ENCODE results near the gene PRR16. TPM values are rescaled to one million over a fixed set of nuclear protein-coding genes. Genes with fewer than 3 reads are reported as not detected.

The PRR16 gene
- total RNA-seq, 1 donor from 2014 or later = not detected

DNA sequence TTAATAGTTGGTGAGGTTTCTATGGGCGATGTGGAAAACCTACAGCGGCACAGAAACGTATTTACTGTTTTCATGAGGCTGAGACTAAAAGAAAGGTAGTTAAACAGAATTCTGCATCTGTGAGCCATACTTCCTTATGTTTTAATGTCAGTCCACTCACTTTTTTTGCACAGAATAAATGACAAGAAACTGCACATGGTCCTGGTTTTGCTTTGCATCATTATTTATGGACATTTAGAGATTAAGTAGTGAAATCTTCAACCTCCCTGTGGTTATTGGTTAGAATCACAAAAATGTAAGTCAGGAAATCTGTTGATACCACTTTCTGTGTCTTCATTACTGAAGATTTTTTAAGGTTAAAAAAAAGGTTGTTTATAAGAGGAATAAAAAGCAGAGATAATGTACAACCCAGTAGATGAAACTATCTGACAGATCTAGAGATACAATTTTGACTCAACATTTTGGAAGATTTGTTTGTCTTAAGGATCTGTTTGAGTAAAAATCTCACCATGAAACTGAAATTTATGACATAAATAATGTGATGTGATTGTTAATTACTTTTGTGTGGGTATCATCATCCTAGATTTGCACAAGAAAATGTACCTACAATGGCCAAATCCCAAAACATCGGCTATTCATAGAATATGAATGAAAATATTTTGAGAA is 2.4 kb downstream of the PRR16 start:
- H3K4me3 Mint-ChIP-seq = no peak overlapping the region
- peaks cover 52% of the 10 kb centered on the region for H3K27me3 Mint-ChIP-seq (ENCODE audit: insufficient read depth)
- no peaks in the 10 kb centered on the region for H3K4me1 Mint-ChIP-seq (ENCODE audit: low read depth)
- H3K9me3 Mint-ChIP-seq = no peaks in the 10 kb centered on the region
- DNase-seq (ENCODE audit: low spot score) = no peak
- no peak overlapping the region for H3K27ac Mint-ChIP-seq
- H3K36me3 Mint-ChIP-seq (ENCODE audit: low read depth) = no peaks in the 10 kb centered on the region
- intact Hi-C loops (cut with micrococcal nuclease) = loop anchor here (10.0 kb wide), 1 partner anchor 1482 kb away; the partner anchor contains the start of gene DTWD2

DNA sequence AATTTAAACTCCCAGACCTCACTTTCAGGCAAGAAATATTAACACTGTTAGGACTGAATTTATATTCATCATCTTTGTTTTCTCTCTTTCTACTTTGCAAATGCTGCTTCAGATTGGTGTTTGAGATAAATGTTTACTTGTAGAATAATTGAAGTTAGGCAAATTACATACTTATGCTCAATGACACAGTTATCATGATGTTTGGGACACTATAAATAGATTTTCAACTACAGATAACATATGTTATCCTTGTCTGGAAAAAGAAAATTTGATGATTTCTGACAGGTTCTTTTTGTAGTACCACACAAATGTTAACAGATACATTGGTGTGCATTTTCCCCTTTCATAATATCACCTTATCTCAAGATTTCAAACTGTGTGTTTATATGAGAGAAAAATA is 7.9 kb downstream of the PRR16 start:
- no peak overlapping the region for H3K4me3 Mint-ChIP-seq
- no peaks in the 10 kb centered on the region for H3K36me3 Mint-ChIP-seq (ENCODE audit: low read depth)
- no peaks in the 10 kb centered on the region for H3K9me3 Mint-ChIP-seq
- intact Hi-C loops (cut with micrococcal nuclease) = no loop called here
- no peaks in the 10 kb centered on the region for H3K4me1 Mint-ChIP-seq (ENCODE audit: low read depth)
- no peak for DNase-seq (ENCODE audit: low spot score)
- H3K27me3 Mint-ChIP-seq (ENCODE audit: insufficient read depth) = peaks cover 12% of the 10 kb centered on the region
- no peak overlapping the region for H3K27ac Mint-ChIP-seq

DNA sequence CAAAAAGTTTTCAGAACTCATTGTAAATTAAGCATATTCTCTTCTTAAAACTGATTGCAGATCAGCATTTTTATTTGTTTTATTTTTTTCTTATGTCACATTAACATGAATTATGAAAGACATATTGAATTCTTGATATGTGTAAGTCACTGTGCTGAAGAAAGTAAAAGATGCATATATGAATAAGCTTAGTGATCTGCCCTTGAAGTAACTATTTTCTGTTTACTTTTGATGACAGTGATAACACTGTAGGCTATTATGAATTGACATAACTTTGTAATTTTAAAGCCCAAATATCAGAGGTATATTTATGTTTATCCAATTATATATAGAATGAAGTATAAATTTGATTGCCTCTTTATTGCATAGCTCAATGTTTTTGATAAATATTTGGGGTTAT is 8.8 kb downstream of the PRR16 start:
- Mint-ChIP-seq H3K27me3 (ENCODE audit: insufficient read depth) (peaks cover 9% of the 10 kb centered on the region), H3K27ac (no peak overlapping the region), H3K36me3 (ENCODE audit: low read depth) (no peaks in the 10 kb centered on the region), H3K4me1 (ENCODE audit: low read depth) (no peaks in the 10 kb centered on the region), H3K4me3 (no peak overlapping the region), H3K9me3 (no peaks in the 10 kb centered on the region)
- intact Hi-C loops (cut with micrococcal nuclease) = no loop called here
- no peak for DNase-seq (ENCODE audit: low spot score)

DNA sequence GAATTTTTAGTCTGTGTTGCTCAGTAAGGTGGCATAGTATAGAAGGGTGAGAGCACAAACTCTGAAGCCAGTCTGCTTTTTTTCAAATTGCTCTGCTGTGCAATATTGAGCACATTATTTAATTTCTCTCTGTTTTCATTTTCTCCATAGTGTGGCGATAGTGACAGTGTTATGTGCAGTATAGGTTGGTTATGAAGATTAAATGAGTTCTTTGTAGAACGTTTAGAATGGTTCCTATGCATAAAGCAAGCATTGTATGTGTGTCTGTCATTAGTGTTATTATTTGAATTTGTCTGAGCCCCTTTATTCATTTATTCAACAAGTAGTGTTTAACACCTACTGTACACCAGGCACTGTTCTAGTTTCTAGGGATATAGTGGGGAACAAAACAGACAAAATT is 9.2 kb downstream of the PRR16 start:
- no peak overlapping the region for H3K4me3 Mint-ChIP-seq

DNA sequence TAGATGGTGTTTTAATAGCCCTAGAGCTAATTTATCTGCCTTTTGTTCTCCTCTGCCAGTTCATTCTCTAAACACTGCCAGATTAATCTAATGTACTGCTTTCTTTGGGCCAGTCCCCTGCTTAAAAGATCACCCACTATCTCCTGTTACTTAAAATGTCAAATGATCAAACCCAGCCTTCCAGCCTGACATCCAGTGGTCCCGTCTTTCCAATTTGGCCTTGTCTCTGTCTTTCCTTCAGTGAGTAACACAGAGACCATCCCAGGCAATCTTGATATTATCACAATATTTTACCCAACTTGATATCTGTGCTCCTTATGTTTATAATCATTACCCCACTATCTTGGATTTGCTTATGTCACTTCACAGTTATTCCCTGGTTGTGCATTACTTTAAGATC is 12.0 kb downstream of the PRR16 start:
- no peaks in the 10 kb centered on the region for H3K9me3 Mint-ChIP-seq
- intact Hi-C loops (cut with micrococcal nuclease) = no loop called here
- H3K27me3 Mint-ChIP-seq (ENCODE audit: insufficient read depth) = no peaks in the 10 kb centered on the region
- H3K27ac Mint-ChIP-seq = no peak overlapping the region
- H3K36me3 Mint-ChIP-seq (ENCODE audit: low read depth) = no peaks in the 10 kb centered on the region
- no peak for DNase-seq (ENCODE audit: low spot score)
- H3K4me3 Mint-ChIP-seq = no peak overlapping the region
- no peaks in the 10 kb centered on the region for H3K4me1 Mint-ChIP-seq (ENCODE audit: low read depth)

More for the DNA sequence above, 9.2 kb downstream of the PRR16 start:
- Mint-ChIP-seq H3K36me3 (ENCODE audit: low read depth) (no peaks in the 10 kb centered on the region), H3K9me3 (no peaks in the 10 kb centered on the region), H3K27me3 (ENCODE audit: insufficient read depth) (peaks cover 5% of the 10 kb centered on the region), H3K4me1 (ENCODE audit: low read depth) (no peaks in the 10 kb centered on the region), H3K27ac (no peak overlapping the region)
- intact Hi-C loops (cut with micrococcal nuclease) = no loop called here
- DNase-seq (ENCODE audit: low spot score) = no peak

DNA sequence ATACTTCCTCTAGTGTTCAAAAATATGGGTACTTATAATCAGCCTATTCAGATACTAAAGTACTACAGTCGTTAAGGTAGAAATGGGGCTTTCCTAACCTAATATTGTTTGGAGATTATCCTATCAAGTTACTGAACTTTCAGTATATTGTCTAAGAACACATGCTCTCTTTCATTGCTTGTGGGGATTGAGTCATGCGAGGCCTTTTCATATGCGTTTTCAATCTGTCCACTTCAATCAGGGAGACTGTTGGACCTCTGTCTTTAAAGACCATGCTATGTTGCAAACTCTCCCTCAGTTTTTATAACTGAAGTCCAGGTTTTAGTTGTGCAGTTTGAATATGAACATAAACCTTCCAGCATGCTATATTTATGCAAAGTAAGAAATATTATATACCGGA is 15.0 kb downstream of the PRR16 start:
- no peak for DNase-seq (ENCODE audit: low spot score)
- intact Hi-C loops (cut with micrococcal nuclease) = no loop called here
- no peaks in the 10 kb centered on the region for H3K4me1 Mint-ChIP-seq (ENCODE audit: low read depth)
- H3K27me3 Mint-ChIP-seq (ENCODE audit: insufficient read depth) = no peaks in the 10 kb centered on the region
- no peaks in the 10 kb centered on the region for H3K9me3 Mint-ChIP-seq
- H3K4me3 Mint-ChIP-seq = no peak overlapping the region
- H3K36me3 Mint-ChIP-seq (ENCODE audit: low read depth) = no peaks in the 10 kb centered on the region
- no peak overlapping the region for H3K27ac Mint-ChIP-seq

DNA sequence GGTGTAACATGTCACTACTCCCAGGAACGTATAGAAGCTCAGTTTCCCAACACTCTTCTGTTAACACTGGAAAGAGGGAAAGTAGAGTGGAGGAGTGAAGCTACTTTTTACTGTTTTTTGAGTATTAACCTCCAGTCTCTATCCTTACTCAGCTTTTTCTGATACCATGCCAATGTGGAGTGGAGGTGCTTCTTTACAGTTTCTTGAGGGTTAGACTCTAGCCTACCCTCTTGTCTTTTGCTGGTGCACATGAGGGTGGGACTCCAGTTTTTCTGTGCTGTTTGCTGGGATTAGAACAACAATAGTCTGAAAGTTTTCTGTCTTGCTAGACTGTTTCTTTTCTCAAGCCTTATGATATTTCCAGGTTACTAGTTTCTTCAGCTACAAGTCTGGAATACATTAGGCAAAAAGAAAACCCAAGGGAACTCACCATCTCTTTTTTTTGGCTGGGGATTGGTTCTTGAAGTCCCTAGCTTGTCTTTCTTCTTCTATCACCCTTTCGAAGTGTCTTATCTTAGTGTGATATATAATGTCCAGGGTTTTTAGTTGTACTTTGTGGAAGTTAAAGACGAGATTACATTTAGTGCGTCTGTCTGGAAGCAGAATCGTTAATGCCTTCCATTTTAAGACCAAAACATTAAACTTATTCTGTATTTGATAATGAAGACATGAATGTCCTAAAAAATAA is 35.9 kb downstream of the PRR16 start:
- Mint-ChIP-seq H3K27me3 (ENCODE audit: insufficient read depth) (no peaks in the 10 kb centered on the region), H3K27ac (no peak overlapping the region), H3K4me1 (ENCODE audit: low read depth) (no peaks in the 10 kb centered on the region), H3K4me3 (no peak overlapping the region), H3K9me3 (peaks cover 4% of the 10 kb centered on the region), H3K36me3 (ENCODE audit: low read depth) (no peaks in the 10 kb centered on the region)
- intact Hi-C loops (cut with micrococcal nuclease) = no loop called here
- DNase-seq (ENCODE audit: low spot score) = no peak

DNA sequence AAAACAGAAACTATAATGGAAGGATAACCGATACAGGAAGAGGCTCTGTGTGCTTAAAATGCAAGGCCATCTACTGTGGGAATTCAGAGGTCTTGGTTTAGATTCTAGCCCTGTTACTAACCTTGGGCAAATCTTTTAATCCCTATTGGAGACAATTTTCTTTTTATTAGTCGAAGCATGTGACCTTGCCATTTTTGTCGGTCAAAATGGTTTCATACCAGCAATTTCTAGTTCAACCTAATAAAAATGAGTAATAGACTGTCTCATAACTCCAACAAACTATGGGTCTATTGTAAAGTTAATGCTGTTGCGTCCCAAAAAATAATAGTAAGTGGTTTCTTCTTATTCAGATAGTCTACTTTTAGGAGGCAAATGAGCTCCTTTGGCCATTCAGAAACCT is 38.4 kb downstream of the PRR16 start:
- no peaks in the 10 kb centered on the region for H3K27me3 Mint-ChIP-seq (ENCODE audit: insufficient read depth)
- H3K4me3 Mint-ChIP-seq = no peak overlapping the region
- DNase-seq (ENCODE audit: low spot score) = no peak
- intact Hi-C loops (cut with micrococcal nuclease) = no loop called here
- H3K27ac Mint-ChIP-seq = no peak overlapping the region
- no peaks in the 10 kb centered on the region for H3K4me1 Mint-ChIP-seq (ENCODE audit: low read depth)
- no peaks in the 10 kb centered on the region for H3K36me3 Mint-ChIP-seq (ENCODE audit: low read depth)
- H3K9me3 Mint-ChIP-seq = peaks cover 4% of the 10 kb centered on the region

DNA sequence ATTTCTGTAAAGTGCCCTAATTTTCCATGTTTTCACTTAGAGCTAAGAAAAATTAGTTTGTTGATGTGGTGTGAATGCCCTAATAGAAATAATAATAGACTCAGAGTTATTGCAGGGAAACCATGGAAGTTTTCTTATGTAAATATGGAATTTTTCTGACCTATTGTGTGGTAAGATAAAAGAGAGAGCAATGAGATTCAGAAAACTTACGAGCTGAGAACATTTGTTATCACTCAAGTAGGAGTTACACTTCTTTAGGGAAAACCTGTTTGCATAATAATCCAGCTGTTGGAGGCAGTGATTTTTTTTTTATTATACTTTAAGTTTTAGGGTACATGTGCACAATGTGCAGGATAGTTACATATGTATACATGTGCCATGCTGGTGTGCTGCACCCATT is 39.2 kb downstream of the PRR16 start:
- intact Hi-C loops (cut with micrococcal nuclease) = no loop called here
- H3K9me3 Mint-ChIP-seq = peaks cover 4% of the 10 kb centered on the region
- H3K27ac Mint-ChIP-seq = no peak overlapping the region
- H3K4me3 Mint-ChIP-seq = no peak overlapping the region
- DNase-seq (ENCODE audit: low spot score) = no peak
- no peaks in the 10 kb centered on the region for H3K4me1 Mint-ChIP-seq (ENCODE audit: low read depth)
- H3K36me3 Mint-ChIP-seq (ENCODE audit: low read depth) = no peaks in the 10 kb centered on the region
- no peaks in the 10 kb centered on the region for H3K27me3 Mint-ChIP-seq (ENCODE audit: insufficient read depth)

DNA sequence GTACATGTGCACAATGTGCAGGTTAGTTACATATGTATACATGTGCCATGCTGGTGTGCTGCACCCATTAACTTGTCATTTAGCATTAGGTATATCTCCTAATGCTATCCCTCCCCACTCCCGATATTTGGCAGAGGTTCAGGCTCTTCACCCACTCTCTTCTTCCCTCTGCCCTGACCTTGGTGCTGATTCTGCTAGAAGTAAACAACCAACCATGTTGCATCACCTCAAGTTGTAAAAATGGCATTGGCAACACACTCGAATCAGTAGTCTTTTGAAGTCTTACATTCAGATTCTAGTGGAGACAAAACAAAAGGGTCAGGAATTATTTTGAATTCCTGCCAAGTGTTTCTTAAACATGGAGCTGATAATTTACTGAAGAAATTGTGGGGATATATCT is 40.0 kb downstream of the PRR16 start:
- intact Hi-C loops (cut with micrococcal nuclease) = no loop called here
- no peaks in the 10 kb centered on the region for H3K27me3 Mint-ChIP-seq (ENCODE audit: insufficient read depth)

DNA sequence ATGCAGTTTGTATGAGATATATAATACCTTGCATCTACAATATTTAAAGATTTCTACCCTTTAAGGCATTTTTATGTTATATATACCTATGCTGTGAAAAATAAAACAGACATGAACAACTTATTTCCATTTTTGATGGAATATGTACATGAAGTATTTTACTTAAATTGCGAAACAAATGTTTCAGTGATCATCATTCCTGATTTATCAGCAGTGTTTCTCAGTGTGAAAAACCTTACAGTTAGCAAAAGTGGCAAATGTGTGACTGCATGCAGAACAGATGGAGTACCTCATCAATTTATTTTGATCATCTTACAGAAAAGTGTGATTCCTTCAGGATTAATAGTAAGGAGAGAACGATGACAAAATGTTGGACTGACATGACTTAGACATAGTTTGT is 43.1 kb downstream of the PRR16 start:
- Mint-ChIP-seq H3K36me3 (ENCODE audit: low read depth) (no peaks in the 10 kb centered on the region), H3K27me3 (ENCODE audit: insufficient read depth) (no peaks in the 10 kb centered on the region), H3K27ac (no peak overlapping the region), H3K4me3 (no peak overlapping the region), H3K9me3 (peaks cover 4% of the 10 kb centered on the region), H3K4me1 (ENCODE audit: low read depth) (no peaks in the 10 kb centered on the region)
- DNase-seq (ENCODE audit: low spot score) = no peak
- intact Hi-C loops (cut with micrococcal nuclease) = no loop called here

More for the DNA sequence above, 40.0 kb downstream of the PRR16 start:
- no peaks in the 10 kb centered on the region for H3K4me1 Mint-ChIP-seq (ENCODE audit: low read depth)
- no peak overlapping the region for H3K4me3 Mint-ChIP-seq
- H3K27ac Mint-ChIP-seq = no peak overlapping the region
- no peaks in the 10 kb centered on the region for H3K36me3 Mint-ChIP-seq (ENCODE audit: low read depth)
- no peak for DNase-seq (ENCODE audit: low spot score)
- peaks cover 4% of the 10 kb centered on the region for H3K9me3 Mint-ChIP-seq

DNA sequence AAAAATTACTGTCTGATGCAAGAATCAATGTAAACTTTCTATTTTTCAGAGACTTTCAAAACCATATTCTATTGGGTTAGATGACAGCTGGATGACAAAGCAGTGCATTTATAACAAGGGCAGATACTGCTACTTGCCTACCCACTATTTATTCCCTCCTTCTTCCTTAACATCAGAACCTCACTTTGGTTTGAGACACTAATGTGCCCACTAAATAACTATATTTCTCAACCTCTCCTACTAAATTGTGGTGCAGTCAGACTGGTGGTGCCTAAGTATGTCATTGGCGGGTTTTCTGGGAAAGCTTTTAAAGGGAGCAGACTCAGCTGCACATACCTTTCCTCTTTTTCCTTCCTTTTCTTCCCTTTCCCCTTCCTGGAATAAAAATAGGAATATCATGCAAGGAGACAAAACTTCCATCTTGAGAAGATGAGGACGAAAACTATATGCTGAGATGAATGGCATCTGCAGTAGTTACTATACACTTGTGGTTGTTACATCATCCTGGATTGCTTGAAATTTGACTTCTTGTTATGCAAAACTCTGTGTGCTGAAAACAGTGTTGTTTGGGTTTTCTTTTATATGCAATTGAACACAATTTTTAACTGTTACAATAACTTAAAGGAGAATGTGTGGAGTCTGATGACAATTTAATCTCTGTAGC is 43.8 kb downstream of the PRR16 start:
- H3K27ac Mint-ChIP-seq = no peak overlapping the region
- no peaks in the 10 kb centered on the region for H3K27me3 Mint-ChIP-seq (ENCODE audit: insufficient read depth)
- H3K4me1 Mint-ChIP-seq (ENCODE audit: low read depth) = no peaks in the 10 kb centered on the region
- no peak overlapping the region for H3K4me3 Mint-ChIP-seq
- no peaks in the 10 kb centered on the region for H3K36me3 Mint-ChIP-seq (ENCODE audit: low read depth)
- no peak for DNase-seq (ENCODE audit: low spot score)
- intact Hi-C loops (cut with micrococcal nuclease) = no loop called here
- peaks cover 4% of the 10 kb centered on the region for H3K9me3 Mint-ChIP-seq

DNA sequence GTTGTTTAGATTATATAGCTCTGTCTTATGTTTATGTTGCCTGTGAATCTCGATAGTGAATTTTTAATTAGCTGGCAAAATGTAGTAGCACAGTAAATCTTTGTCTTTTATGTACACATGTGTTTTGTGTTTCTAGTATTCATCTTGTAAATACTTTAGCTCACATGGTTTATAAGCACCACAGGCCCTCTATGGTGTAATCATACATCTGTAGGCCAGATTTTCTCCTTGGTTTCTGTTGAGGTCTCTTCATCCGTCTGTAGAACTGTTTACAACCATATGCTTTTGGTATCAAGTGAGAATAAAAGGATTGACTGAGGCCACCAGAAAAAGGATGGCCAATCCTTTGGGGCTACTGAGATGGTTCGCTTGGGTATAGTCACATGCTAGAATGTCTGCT is 45.0 kb downstream of the PRR16 start:
- no peak overlapping the region for H3K4me3 Mint-ChIP-seq
- no peak overlapping the region for H3K27ac Mint-ChIP-seq
- no peaks in the 10 kb centered on the region for H3K4me1 Mint-ChIP-seq (ENCODE audit: low read depth)
- DNase-seq (ENCODE audit: low spot score) = no peak
- intact Hi-C loops (cut with micrococcal nuclease) = no loop called here
- peaks cover 3% of the 10 kb centered on the region for H3K9me3 Mint-ChIP-seq
- H3K36me3 Mint-ChIP-seq (ENCODE audit: low read depth) = no peaks in the 10 kb centered on the region
- H3K27me3 Mint-ChIP-seq (ENCODE audit: insufficient read depth) = no peaks in the 10 kb centered on the region
